Spleen (tissue), 11 donors: ENCODE results near the gene CCDC12. TPM values are rescaled to one million over a fixed set of nuclear protein-coding genes. Genes with fewer than 3 reads are reported as not detected.

ENCODE experiments used
- DNase-seq: peaks from one replicate; pipeline ENCODE4 v3.0.0-alpha.2; 2020
- H3K27ac ChIP-seq, 8 donors: fragments of 200-600 bp; sonication (generic) in 7 of 8; 1 replicate in 4 of 8; 2 replicates in 4 of 8; pipeline versions ENCODE4 v1.5.0 to v1.8.0; 2016 to 2021; ENCODE audit warnings: inconsistent platforms in 4 of 8, mild to moderate bottlenecking in 4 of 8, moderate library complexity in 1 of 8
- H3K27me3 ChIP-seq, 7 donors: fragments of 200-600 bp; sonication (generic) in 6 of 7; replicated peaks in 1 of 7; 1 replicate in 4 of 7; 2 replicates in 3 of 7; pipeline versions ENCODE4 v1.5.0 to v1.8.0; 2016 to 2021; ENCODE audit warnings: inconsistent platforms in 3 of 7, mild to moderate bottlenecking in 1 of 7
- H3K36me3 ChIP-seq, 6 donors: fragments of 200-600 bp; sonication (generic) in 5 of 6; 1 replicate in 4 of 6; 2 replicates in 2 of 6; pipeline versions ENCODE4 v1.5.0 to v1.8.0; 2016 to 2021; ENCODE audit warnings: inconsistent platforms in 2 of 6
- H3K4me1 ChIP-seq, 6 donors: fragments of 200-600 bp; sonication (generic) in 5 of 6; 1 replicate in 3 of 6; 2 replicates in 3 of 6; pipeline versions ENCODE4 v1.5.0 to v1.8.0; 2016 to 2021; ENCODE audit warnings: inconsistent platforms in 3 of 6
- H3K4me3 ChIP-seq, 8 donors: fragments of 200-600 bp; sonication (generic) in 7 of 8; 1 replicate in 4 of 8; 2 replicates in 4 of 8; pipeline versions ENCODE4 v1.5.0 to v1.8.0; 2016 to 2021; ENCODE audit warnings: inconsistent platforms in 4 of 8, mild to moderate bottlenecking in 4 of 8, moderate library complexity in 2 of 8
- H3K9me3 ChIP-seq, 8 donors: fragments of 200-600 bp; sonication (generic) in 7 of 8; 1 replicate in 4 of 8; 2 replicates in 4 of 8; pipeline versions ENCODE4 v1.5.0 to v1.8.0; 2016 to 2021; ENCODE audit warnings: inconsistent platforms in 4 of 8
- CTCF ChIP-seq, 11 experiments: fragments of 200-600 bp in 7 of 11; fragments of 450-650 bp in 4 of 11; sonication (generic) in 4 of 11; IDR thresholded peaks in 8 of 11; conservative IDR thresholded peaks in 3 of 11; 1 replicate in 7 of 11; 2 replicates in 4 of 11; pipeline versions ENCODE4 v1.4.0 to v1.8.0; 2016 to 2021; ENCODE audit warnings: antibody characterized with exemption in 11 of 11, inconsistent platforms in 4 of 11, mild to moderate bottlenecking in 1 of 11
- POLR2A ChIP-seq, 3 donors: fragments of 450-650 bp; IDR thresholded peaks; one replicate each; pipeline ENCODE4 v1.5.1; 2017; ENCODE audit warnings: antibody characterized with exemption in 3 of 3, mild to moderate bottlenecking in 1 of 3
- POLR2AphosphoS5 ChIP-seq, 3 donors: sonication (generic); formaldehyde crosslinking; IDR thresholded peaks; one replicate each; pipeline ENCODE4 v1.5.1; 2017; ENCODE audit warnings: antibody characterized with exemption in 3 of 3
- WGBS, 5 donors: extraction: QIAGEN DNeasy Blood & Tissue Kit in 3 of 5; methylation state at CpG; one replicate each; pipeline versions ENCODE4 v1.1.5 to v1.1.7; 2013 to 2018; 5-methylcytosine and 5-hydroxymethylcytosine counted together
- intact Hi-C: fragments of 100-400 bp; cut with DNase I; formaldehyde crosslinking; loops from one replicate; pipeline ENCODE4 v1.15.0; 2023; ENCODE audit warnings: low total_unique reads
- polyA plus RNA-seq, 3 donors: library from polyadenylated mRNA; stranded (reverse); fragments of 200-250 nt; gene quantifications; one replicate each; pipeline ENCODE4 v1.2.1, GENCODE V29; 2013
- total RNA-seq, 7 donors: library from RNA; depleted of rRNA in 3 of 7; stranded (reverse); fragments of >200 nt in 3 of 7; fragmentation: NEBNext Ultra II Directional in 4 of 7; extraction: Animal tissue kit (Norgen Biotek cat#: 25700) in 4 of 7; gene quantifications; one replicate each; pipeline versions ENCODE4 v1.1.0 to v1.2.1, GENCODE V29; 2016 to 2021
- donor health status: healthy with polysubstance abuse.
- donor health status: DM: no; HTN: no; CAD: no; lungs with moderate emphysema.
- donor health status: DM: no; HTN: no; CAD: no.
- donor health status: Bipolar disorder and iron deficiency.
- donor health status: healthy.
- donor health status: DM: no; HTN: no; CAD: no.
- donor health status: DM: yes; HTN: yes; CAD: no.

The CCDC12 gene
- total and polyA plus RNA-seq, 10 donors = 36.5 to 124 (median 55.7) TPM

DNA sequence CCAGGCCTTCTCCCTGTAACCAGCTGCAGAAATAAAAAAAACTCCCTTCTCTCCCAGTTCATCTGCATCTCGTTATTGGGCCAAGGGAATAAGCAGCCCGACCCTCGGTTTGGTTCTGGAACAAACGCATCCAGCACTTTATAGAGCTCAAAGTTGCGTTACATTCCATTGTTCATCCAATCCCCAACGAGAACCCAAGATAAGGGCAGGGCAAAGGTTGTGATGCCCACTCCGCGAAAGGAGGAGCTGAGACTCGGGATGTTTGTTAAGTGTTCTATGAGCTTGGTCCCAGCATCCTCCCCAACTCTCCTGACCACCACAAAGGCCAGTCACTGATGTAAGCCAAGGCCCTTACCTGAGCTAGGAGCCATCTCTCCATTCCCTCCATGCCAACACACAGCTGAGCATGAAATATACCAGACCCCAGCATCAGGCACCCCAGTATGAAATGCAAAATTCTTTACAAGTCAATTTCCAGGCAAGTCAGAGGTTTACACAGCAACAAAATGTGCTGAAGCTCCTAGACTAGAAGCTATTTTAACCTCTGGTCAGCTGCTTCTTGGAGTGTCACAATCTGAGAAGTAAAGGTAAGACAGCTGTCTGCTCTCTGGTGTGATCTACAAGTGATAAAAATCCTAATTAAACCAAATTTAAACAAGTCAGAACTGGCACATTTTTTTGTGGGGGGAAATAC lies 17.9 kb downstream of the CCDC12 start:
- Histone ChIP-seq H3K4me3 (no peak overlapping the region), H3K27me3 (no peaks in the 10 kb centered on the region), H3K27ac (peak overlapping the region in 7 of 8 donors; percentile 36 to 82 (median 64)), H3K4me1 (peaks cover 49 to 97% (median 83%) of the 10 kb centered on the region in 6 donors), H3K9me3 (no peaks in the 10 kb centered on the region), H3K36me3 (peaks cover 0 to 10% (median 0%) of the 10 kb centered on the region in 6 donors)
- DNase-seq = peak; percentile 20
- WGBS, 5 donors = 86 to 95% (median 88%) methylated on average over 9 of the region's 9 CpGs
- no peak for TF ChIP-seq CTCF (IDR thresholded peaks at IDR 0.05 in 8 of 11, conservative IDR thresholded peaks at IDR 0.05 in 3 of 11)
- TF ChIP-seq POLR2A (IDR thresholded peaks at IDR 0.05) = no peak
- no peak for TF ChIP-seq POLR2AphosphoS5 (IDR thresholded peaks at IDR 0.05)
- intact Hi-C loops = no loop called here

- TF ChIP-seq POLR2A (IDR thresholded peaks at IDR 0.05) (no peak), POLR2AphosphoS5 (IDR thresholded peaks at IDR 0.05) (no peak)
- Histone ChIP-seq H3K27me3 (no peaks in the 10 kb centered on the region), H3K4me1 (peaks cover 63 to 100% (median 92%) of the 10 kb centered on the region in 6 donors), H3K4me3 (no peak overlapping the region), H3K27ac (peak overlapping the region in 5 of 8 donors; percentile 8 to 81 (median 72)), H3K9me3 (no peaks in the 10 kb centered on the region), H3K36me3 (peaks cover 0 to 5% (median 0%) of the 10 kb centered on the region in 6 donors)
- intact Hi-C loops = no loop called here
- peak; percentile 12 for DNase-seq
- WGBS, 5 donors = 72 to 88% (median 78%) methylated on average over 11 of the region's 11 CpGs
Observed at GRCh38 chr3:46957092-46957820, 19.3 kb downstream of the CCDC12 start.

GRCh38 chr3:46955801-46956259 lies 20.7 kb downstream of the CCDC12 start:
- WGBS, 5 donors = 46 to 76% (median 58%) methylated on average over 3 of the region's 3 CpGs
- DNase-seq = peak; percentile 32
- Histone ChIP-seq H3K9me3 (no peaks in the 10 kb centered on the region), H3K36me3 (peaks cover 0 to 5% (median 0%) of the 10 kb centered on the region in 6 donors), H3K4me3 (no peak overlapping the region), H3K27me3 (no peaks in the 10 kb centered on the region), H3K4me1 (peaks cover 61 to 100% (median 92%) of the 10 kb centered on the region in 6 donors), H3K27ac (peak overlapping the region in 7 of 8 donors; percentile 24 to 81 (median 45))
- intact Hi-C loops = no loop called here
- TF ChIP-seq CTCF (IDR thresholded peaks at IDR 0.05 in 8 of 11, conservative IDR thresholded peaks at IDR 0.05 in 3 of 11) (no peak), POLR2A (IDR thresholded peaks at IDR 0.05) (no peak), POLR2AphosphoS5 (IDR thresholded peaks at IDR 0.05) (no peak)

DNA sequence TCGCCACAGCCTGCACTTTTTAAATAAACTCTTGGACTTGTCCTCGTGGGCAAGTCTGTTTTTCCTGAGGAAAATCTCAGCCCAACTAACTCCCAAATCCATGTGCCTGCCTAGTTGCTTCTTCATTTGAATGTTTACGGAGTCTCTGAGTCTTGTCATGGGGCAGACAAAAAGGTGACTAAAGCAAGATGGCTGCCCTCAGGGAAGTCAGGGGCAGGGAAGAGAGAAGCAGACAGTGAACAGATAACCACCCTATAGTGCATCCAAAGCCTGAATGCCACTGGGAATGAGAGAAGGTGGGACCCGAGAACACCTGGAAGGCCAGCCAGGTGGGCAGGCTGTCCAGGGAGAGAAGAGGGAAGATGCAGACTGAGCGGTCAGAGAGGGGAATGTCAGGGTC lies 21.4 kb downstream of the CCDC12 start:
- no peaks in the 10 kb centered on the region for H3K27me3 ChIP-seq
- 82 to 87% (median 83%) methylated on average over 5 of the region's 5 CpGs for WGBS, 5 donors
- TF ChIP-seq CTCF (IDR thresholded peaks at IDR 0.05 in 8 of 11, conservative IDR thresholded peaks at IDR 0.05 in 3 of 11) = no peak
- no peak for TF ChIP-seq POLR2AphosphoS5 (IDR thresholded peaks at IDR 0.05)
- no peak for TF ChIP-seq POLR2A (IDR thresholded peaks at IDR 0.05)
- peak overlapping the region in 7 of 8 donors; percentile 21 to 81 (median 45) for H3K27ac ChIP-seq
- no peaks in the 10 kb centered on the region for H3K9me3 ChIP-seq
- peaks cover 64 to 100% (median 92%) of the 10 kb centered on the region in 6 donors for H3K4me1 ChIP-seq
- H3K36me3 ChIP-seq = peaks cover 0 to 5% (median 0%) of the 10 kb centered on the region in 6 donors
- no peak overlapping the region for H3K4me3 ChIP-seq
- peak; percentile 39 for DNase-seq
- intact Hi-C loops = no loop called here
